ENCODE results near the gene BCL2.

BCL2 gene

GRCh38 chr18:63168287-63168686 is 151.3 kb downstream of the BCL2 start:
- DNase-seq (ENCODE audit: extremely low spot score, insufficient read length, low read depth) = no peak
- no peak for FAIRE-seq

- DNase-seq (ENCODE audit: extremely low spot score, insufficient read length, low read depth) = no peak
Measured at GRCh38 chr18:63166142-63166541, 153.4 kb downstream of the BCL2 start.

GRCh38 chr18:63164396-63164795 is 155.2 kb downstream of the BCL2 start:
- DNase-seq (ENCODE audit: extremely low spot score, insufficient read length, low read depth) (no peak), FAIRE-seq (no peak)

More at GRCh38 chr18:63166142-63166541, 153.4 kb downstream of the BCL2 start:
- FAIRE-seq = no peak

- FAIRE-seq = no peak
- no peak for DNase-seq (ENCODE audit: extremely low spot score, insufficient read length, low read depth)
Measured at GRCh38 chr18:63162271-63163014, 157.1 kb downstream of the BCL2 start.

- FAIRE-seq (peak; percentile 100), DNase-seq (ENCODE audit: extremely low spot score, insufficient read length, low read depth) (no peak)
Measured at GRCh38 chr18:63161761-63162195, 157.8 kb downstream of the BCL2 start.

GRCh38 chr18:63161032-63161760 is 158.4 kb downstream of the BCL2 start:
- DNase-seq (ENCODE audit: extremely low spot score, insufficient read length, low read depth) = no peak

GRCh38 chr18:63160172-63160995 is 159.2 kb downstream of the BCL2 start:
- DNase-seq (ENCODE audit: extremely low spot score, insufficient read length, low read depth) (no peak), FAIRE-seq (no peak)

More at GRCh38 chr18:63161032-63161760, 158.4 kb downstream of the BCL2 start:
- FAIRE-seq = no peak

- DNase-seq (ENCODE audit: extremely low spot score, insufficient read length, low read depth) (no peak), FAIRE-seq (no peak)
Measured at GRCh38 chr18:63159590-63159989, 160.0 kb downstream of the BCL2 start.

GRCh38 chr18:63158676-63159291 is 160.8 kb downstream of the BCL2 start:
- DNase-seq (ENCODE audit: extremely low spot score, insufficient read length, low read depth) (no peak), FAIRE-seq (no peak)

- no peak for FAIRE-seq
- no peak for DNase-seq (ENCODE audit: extremely low spot score, insufficient read length, low read depth)
Measured at GRCh38 chr18:63158012-63158631, 161.4 kb downstream of the BCL2 start.

GRCh38 chr18:63157293-63158011 is 162.1 kb downstream of the BCL2 start:
- FAIRE-seq = no peak
- no peak for DNase-seq (ENCODE audit: extremely low spot score, insufficient read length, low read depth)

GRCh38 chr18:63155910-63156773 is 163.4 kb downstream of the BCL2 start:
- FAIRE-seq = no peak
- DNase-seq (ENCODE audit: extremely low spot score, insufficient read length, low read depth) = no peak

- no peak for DNase-seq (ENCODE audit: extremely low spot score, insufficient read length, low read depth)
- peak; percentile 99 for FAIRE-seq
Measured at GRCh38 chr18:63155169-63155852, 164.3 kb downstream of the BCL2 start.

GRCh38 chr18:63154350-63155152 is 165.0 kb downstream of the BCL2 start:
- FAIRE-seq = no peak

GRCh38 chr18:63152791-63153190 is 166.8 kb downstream of the BCL2 start:
- peak; percentile 74 for FAIRE-seq

More at GRCh38 chr18:63154350-63155152, 165.0 kb downstream of the BCL2 start:
- no peak for DNase-seq (ENCODE audit: extremely low spot score, insufficient read length, low read depth)

GRCh38 chr18:63152096-63152495 is 167.5 kb downstream of the BCL2 start:
- FAIRE-seq (no peak), DNase-seq (ENCODE audit: extremely low spot score, insufficient read length, low read depth) (no peak)

More at GRCh38 chr18:63152791-63153190, 166.8 kb downstream of the BCL2 start:
- no peak for DNase-seq (ENCODE audit: extremely low spot score, insufficient read length, low read depth)

GRCh38 chr18:63151539-63151938 is 168.0 kb downstream of the BCL2 start:
- FAIRE-seq (no peak), DNase-seq (ENCODE audit: extremely low spot score, insufficient read length, low read depth) (no peak)
